Colon (tissue), 2 donors: ENCODE measurements around the gene IRGC.
"Not testable (repeated sequence)": the region's sequence is repeated elsewhere in the genome, so short reads cannot be mapped to it uniquely, and the experiment has no call there.

Experiments
- FAIRE-seq: peaks from 2 replicates; lab custom pipeline; 2012; peaks lifted over from hg19 to GRCh38; lab: Jason Lieb, UNC
- donor health status: control.
- donor health status: control.

Gene IRGC

DNA sequence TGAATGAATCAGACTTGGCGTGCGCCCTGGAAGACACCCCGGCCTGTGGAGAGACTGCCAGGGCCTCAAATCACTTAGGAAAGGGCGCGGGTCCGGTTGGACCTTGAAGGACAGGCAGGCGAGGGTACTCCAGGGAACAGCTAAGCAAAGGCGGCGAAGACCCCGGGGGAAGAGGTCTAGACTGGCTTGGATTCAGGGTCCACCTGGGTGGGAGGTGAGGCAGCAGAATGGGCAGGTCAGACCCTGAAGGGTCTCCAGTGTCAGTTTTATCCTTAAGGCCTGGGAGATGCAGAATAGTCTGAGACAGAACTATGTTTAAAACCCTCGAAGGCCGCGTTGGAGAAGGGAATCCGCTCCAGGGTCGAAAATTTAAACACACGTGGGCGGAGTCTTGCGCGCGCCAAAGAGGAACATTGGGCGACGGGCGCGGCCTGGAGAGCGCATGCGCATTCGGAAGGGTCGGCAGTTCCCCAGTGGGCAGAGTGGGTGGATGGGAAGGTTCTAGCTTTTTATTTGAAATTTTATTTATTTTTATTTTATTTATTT lies 39.5 kb downstream of the IRGC start:
- FAIRE-seq: no peak

DNA sequence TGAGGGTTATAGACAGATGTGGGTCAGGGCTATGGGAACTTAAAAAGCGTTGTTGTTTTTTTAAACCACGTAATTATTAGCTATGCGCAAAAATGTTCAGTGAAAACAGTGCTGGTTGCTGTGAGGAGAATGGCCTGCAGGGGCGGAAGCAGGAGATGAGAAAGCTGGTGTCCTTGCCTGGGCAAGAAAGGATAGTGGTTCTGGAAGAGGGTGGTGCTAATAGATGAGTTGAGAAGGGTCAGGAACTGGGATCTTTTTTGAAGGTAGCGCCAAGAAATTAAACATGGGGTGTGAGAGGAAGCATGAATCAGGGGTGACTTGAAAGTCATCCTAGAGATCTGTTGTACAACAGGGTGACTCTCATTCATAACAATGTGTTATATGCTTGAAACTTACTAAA lies 43.6 kb downstream of the IRGC start:
- FAIRE-seq: no peak

DNA sequence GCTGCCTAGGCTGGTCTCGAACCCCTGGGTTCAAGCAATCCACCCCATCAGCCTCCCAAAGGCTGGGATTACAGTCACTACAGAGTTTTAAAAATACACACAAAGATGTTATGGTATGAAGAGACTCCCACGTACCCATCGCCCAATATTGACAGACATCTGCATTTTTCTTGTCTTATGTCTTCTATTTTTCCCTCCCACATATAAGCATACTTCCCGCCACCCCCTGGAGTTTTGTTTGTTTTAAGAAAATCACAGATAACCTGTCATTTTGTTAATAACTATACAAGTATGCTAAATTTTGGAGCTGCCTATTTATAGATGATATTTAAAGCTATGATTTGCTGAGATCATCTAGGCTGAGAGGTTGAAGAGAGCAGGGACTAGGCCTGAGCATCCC lies 45.1 kb downstream of the IRGC start:
- FAIRE-seq: no peak

DNA sequence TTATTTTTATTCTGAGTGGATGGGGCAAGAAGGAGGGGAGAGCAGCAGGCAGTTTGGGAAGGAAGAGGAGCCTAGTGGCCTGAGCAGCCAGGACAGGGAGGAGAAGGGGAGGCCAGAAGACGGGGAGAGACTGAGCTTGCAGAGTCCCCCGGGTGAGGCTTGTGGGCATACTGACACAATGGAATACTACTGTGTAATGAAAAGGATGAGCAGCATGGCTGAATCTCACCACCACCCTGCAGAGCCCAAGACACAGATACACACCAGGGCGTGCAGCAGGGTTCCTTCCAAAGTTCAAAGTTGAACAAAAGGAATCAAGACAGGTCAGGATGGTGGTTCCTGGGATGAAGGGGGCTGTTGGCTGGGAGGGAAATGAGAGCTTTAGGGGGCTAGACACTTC lies 46.9 kb downstream of the IRGC start:
- FAIRE-seq: no peak

DNA sequence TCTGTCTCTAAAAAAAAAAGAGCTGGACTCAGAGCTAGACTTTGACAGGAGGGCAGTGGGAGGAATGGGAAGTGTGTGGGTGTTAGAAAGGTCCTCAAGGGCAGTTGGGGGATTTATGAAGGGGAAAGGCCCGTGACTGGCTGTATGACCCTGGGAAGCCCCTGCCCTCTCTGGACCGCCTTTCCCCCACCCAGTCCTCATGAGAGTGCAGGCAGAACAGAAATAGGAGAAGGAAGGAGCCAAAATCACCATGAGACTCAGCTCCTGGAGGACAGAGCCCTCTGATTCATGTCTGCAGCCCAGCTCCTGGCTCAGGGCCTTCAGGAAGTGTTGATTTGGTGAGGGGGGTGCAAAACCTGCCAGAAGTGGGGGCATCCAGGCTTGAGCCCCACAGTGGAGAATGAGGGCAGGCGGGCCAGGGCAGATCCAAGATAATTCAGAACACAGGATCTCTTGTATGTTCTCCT lies 47.6 kb downstream of the IRGC start:
- FAIRE-seq: no peak

DNA sequence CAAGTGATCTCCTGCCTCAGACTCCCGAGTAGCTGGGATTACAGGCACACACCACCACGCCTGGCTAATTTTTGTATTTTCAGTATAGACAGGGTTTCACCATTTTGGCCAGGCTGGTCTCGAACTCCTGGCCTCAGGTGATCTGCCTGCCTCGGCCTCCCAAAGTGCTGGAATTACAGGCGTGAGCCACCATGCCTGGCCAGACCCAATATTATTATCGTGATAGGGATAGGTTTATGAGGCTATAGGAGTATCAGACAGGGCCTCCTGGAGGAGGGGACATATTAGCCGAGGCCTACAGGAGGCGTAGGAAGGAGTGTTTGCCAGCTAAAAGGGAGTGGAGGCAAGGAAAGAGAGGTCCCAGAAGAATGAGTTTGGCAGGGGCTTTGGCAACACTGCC lies 48.8 kb downstream of the IRGC start:
- FAIRE-seq: not testable (repeated sequence)

DNA sequence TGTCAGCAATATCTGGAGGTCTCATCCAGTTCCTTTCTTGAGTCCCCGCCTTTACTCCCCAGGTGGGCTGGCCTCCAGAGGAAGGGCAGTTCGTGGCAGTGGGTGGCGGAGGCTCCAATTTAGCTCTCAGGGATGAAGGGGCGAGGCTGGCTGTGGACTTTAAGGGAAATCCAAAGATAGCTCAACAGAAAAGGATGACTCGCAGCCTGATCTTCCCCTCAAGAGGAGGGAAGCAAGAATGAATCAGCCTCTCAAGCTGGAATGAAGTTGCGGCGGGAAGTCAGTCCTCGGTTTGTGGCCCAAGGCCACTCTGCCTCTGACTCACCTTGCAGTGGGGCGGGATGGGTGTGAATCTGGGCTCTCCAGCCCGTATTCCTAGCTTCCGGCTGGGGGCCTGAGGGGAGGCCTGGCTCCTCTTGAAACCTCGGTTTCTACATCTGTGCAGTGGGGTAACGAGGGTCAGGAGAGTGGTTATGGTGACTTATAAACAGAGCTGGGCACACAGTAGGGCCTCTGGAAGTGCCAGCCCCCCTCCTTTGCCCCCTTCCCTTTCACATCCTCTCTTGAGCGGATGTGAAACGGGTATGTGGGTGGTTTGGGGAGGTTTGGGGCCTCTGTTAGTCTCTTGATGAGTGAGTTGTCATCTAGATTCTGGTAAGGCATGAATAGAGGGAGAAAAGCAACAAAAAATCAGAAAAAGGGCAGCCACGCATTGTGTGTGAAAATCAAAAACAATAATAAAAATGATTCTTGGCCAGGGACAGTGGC lies 49.4 kb downstream of the IRGC start:
- FAIRE-seq: no peak

DNA sequence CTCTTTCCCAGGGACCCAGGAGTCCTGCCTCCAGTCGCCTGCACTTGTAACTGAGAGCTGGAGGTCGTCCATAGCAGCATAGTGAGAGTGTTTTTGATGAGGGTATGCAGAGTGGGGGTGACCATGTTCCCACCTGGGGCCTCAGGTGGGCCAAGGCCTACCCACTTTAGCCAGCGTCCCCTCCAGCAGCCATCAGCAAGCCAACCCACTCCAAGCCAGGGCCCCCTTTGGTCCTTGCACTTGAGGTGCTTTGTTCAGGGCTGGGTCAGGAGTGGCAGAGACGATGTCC lies 50.8 kb downstream of the IRGC start:
- FAIRE-seq: no peak

DNA sequence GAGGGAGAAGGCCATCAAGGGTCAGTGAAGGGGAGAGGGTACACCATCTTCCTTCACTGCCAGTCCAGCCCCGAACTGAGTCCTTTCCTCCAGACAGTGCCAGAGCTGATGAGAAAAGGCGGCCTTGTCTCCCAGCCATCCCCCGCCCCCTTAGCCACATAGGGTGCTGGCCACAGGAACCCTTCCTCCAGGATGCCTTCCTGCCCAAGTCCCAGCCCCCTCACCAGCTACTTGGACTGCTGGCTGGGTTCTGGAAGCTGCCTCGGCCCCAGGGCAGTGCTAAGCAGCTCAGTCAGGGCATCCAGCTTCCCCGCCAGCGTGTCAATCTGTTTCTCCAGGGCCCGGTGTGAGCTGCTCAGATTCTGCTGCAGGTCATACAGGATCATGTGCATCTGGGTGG lies 51.4 kb downstream of the IRGC start:
- no peak for FAIRE-seq

DNA sequence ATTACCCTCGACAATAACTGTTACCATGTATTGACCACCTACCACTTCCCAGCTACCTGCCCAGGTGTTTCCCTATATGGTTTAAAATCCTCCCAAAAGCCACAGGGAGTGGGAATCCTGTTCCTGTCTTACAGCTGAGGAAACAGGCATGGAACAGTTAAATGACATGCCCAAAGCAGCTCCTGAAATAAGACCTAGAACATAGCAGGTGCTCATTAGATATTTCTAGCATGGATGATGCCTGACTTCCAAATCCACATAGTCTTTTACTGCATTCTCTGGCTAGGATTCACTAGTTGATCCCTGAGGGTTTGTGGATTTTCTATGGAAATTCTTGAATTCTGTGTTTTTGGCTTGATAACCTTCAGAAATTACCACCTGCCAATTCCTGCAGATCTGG lies 51.9 kb downstream of the IRGC start:
- no peak for FAIRE-seq

DNA sequence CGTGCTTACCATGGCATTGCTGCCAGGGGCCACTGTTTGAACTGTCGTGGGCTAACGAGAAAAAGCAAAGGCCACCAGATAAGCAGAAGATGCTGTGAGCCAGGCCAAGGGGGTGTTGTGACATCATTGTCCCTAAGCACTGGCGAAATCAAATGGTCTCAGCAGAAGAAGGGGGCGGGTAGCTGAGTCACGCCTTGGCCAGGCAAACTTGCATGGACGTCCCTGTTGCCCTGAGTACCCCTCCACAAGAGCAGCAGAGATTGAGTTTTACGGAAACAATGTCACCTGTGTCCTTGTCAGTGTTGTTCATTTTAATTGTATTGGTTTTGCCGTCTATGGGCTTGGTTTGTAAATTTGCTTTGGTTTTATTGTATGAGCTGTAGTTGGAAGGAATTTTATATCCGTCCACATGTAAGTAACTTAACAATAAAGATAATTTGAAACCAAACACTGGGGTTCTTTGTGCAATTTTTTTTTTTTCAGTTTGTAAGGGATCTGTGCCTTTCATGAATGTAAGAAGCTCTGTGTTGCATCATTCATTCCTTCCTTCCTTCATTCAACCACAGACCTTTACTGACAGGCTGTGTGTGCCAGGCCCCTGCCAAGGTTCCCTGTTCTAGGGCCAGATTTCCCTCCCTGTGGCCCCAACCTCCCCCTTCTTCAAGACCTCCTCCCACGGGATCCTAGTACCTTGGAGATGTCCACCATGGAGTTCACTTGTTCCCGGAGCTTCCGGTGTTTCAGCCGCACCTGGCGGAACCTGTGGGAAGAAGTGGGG lies 52.6 kb downstream of the IRGC start:
- FAIRE-seq: no peak

DNA sequence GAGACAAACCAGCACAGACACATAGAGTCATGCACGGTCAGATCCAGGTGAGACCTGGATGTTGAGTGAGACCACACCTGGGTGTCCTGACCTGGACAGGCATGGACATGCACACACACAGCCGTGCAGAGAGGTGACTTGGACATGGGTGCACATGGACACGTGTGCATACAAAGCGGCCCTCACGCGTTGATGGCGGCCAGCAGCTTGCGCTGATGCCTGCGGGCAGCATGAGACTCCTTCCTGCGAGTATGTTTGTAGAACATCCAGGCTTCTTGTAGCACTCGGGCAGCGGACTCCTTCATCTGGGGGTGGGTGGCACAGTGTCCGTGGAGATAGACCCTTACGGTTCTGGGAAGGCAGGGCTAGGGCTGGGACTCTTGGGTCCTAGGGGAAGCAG lies 53.4 kb downstream of the IRGC start:
- no peak for FAIRE-seq
